Parathyroid adenoma (tissue), 2 donors: ENCODE measurements around the gene EMP1.
A peak's percentile ranks its signal among the peaks of the same experiment; 100 is the strongest.

Experiments
- H2AFZ ChIP-seq: fragments of 300-600 bp; sonication (generic); one replicate; pipeline ENCODE4 v1.7.0; 2017; ENCODE audit warnings: antibody characterized with exemption, mild to moderate bottlenecking
- H3K27ac ChIP-seq: fragments of 300-600 bp; sonication (generic); one replicate; pipeline ENCODE4 v1.7.0; 2017
- H3K27me3 ChIP-seq: fragments of 300-600 bp; sonication (generic); one replicate; pipeline ENCODE4 v1.7.0; 2017; ENCODE audit warnings: low read length; ENCODE audit not compliant: control insufficient read depth, insufficient read depth
- H3K36me3 ChIP-seq: fragments of 300-600 bp; sonication (generic); one replicate; pipeline ENCODE4 v1.7.0; 2017; ENCODE audit warnings: low read length; ENCODE audit not compliant: control insufficient read depth, insufficient read depth
- H3K4me1 ChIP-seq: fragments of 300-600 bp; sonication (generic); one replicate; pipeline ENCODE4 v1.7.0; 2017; ENCODE audit warnings: control low read depth
- H3K4me2 ChIP-seq: fragments of 300-600 bp; sonication (generic); one replicate; pipeline ENCODE4 v1.7.0; 2017; ENCODE audit warnings: low read length
- H3K4me3 ChIP-seq: fragments of 300-600 bp; sonication (generic); one replicate; pipeline ENCODE4 v1.7.0; 2017; ENCODE audit warnings: low read depth, low read length
- H3K79me2 ChIP-seq: fragments of 300-600 bp; sonication (generic); one replicate; pipeline ENCODE4 v1.7.0; 2017; ENCODE audit warnings: control low read depth
- H3K9ac ChIP-seq: fragments of 300-600 bp; sonication (generic); one replicate; pipeline ENCODE4 v1.7.0; 2017; ENCODE audit warnings: mild to moderate bottlenecking
- H3K9me3 ChIP-seq: fragments of 300-600 bp; sonication (generic); one replicate; pipeline ENCODE4 v1.7.0; 2017; ENCODE audit warnings: low read length; ENCODE audit not compliant: control insufficient read depth
- TF ChIP-seq, protein P1 (sequence below): fragments of 300-600 bp; sonication (generic); IDR thresholded peaks from one replicate; pipeline ENCODE4 v1.7.0; 2017; ENCODE audit warnings: antibody characterized with exemption, mild to moderate bottlenecking
- donor health status: primary hyperparathyroidism.

Gene EMP1

DNA sequence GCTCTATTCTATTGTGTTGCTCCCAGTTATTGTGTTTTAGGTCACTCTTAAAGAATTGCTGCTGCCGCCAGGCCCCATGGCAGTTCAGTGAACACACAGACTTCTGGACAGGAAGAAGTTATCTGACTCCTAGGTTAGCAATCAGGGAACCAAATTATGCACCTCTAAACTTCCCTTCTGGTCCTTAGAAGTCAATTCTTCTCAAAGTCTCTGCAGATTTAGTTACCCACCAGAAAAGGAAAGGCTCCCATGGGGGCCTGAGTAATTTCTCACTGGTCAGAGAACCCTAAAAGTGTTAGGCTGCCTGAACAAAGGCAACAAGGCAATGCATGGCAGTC, 10.0 kb downstream of the EMP1 start:
- TF ChIP-seq, protein P1, sequence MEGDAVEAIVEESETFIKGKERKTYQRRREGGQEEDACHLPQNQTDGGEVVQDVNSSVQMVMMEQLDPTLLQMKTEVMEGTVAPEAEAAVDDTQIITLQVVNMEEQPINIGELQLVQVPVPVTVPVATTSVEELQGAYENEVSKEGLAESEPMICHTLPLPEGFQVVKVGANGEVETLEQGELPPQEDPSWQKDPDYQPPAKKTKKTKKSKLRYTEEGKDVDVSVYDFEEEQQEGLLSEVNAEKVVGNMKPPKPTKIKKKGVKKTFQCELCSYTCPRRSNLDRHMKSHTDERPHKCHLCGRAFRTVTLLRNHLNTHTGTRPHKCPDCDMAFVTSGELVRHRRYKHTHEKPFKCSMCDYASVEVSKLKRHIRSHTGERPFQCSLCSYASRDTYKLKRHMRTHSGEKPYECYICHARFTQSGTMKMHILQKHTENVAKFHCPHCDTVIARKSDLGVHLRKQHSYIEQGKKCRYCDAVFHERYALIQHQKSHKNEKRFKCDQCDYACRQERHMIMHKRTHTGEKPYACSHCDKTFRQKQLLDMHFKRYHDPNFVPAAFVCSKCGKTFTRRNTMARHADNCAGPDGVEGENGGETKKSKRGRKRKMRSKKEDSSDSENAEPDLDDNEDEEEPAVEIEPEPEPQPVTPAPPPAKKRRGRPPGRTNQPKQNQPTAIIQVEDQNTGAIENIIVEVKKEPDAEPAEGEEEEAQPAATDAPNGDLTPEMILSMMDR, result no peak
- H3K9me3 ChIP-seq, result no peaks in the 10 kb centered on the region
- no peak overlapping the region for H3K27ac ChIP-seq
- no peaks in the 10 kb centered on the region for H3K27me3 ChIP-seq
- no peak overlapping the region for H2AFZ ChIP-seq
- peaks cover 8% of the 10 kb centered on the region for H3K4me1 ChIP-seq
- H3K36me3 ChIP-seq, result no peaks in the 10 kb centered on the region
- no peaks in the 10 kb centered on the region for H3K79me2 ChIP-seq
- H3K9ac ChIP-seq, result no peak overlapping the region
- H3K4me2 ChIP-seq, result no peak overlapping the region
- H3K4me3 ChIP-seq, result no peak overlapping the region

DNA sequence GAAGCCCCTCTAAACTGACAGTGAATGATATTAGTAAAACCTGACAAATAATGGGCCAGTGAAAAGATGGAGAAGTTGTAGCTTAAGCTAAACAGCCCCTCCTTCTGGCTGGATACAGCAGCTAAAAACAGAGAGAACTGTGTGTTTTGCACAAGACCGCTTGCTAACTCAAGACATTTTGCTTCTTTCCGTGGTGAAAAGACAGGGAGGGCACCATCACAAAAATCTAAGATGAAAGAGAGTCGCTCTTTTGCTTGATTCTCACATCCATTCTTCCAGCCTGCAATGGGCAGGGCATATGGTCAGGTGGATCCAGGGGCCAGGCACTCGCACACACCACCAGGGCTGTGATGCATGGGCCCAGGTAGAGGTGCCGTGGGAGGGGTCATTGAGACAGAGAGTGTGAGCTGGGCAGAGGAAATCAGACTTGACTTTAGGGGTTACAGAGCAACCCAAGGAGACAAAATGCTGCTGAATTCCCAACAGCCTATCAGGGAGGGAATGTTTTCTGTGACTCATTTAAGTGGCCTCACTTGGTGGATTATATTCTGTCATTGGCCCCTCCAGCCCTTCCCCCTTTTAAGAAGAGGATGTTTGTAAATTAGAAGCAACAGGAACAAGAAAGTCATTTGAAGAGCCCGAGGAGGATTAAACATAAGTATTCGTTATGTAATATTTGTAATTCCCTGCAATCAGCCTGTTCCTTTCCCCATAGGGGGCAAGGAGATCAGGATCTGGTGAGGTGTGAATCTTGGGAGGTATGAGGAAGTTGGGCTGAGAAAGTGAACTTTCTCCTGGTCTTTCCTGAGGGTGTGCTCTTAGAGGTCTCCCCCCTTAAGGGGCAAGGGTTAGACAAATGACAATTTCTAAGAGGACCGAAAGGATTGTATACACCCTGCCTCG, 12.3 kb downstream of the EMP1 start:
- TF ChIP-seq, protein P1, result peak; percentile 62
- H2AFZ ChIP-seq, result no peak overlapping the region
- H3K36me3 ChIP-seq, result no peaks in the 10 kb centered on the region
- no peaks in the 10 kb centered on the region for H3K9me3 ChIP-seq
- peak overlapping the region; percentile 17 for H3K27ac ChIP-seq
- no peaks in the 10 kb centered on the region for H3K27me3 ChIP-seq
- no peaks in the 10 kb centered on the region for H3K79me2 ChIP-seq
- H3K4me3 ChIP-seq, result no peak overlapping the region
- peaks cover 8% of the 10 kb centered on the region for H3K4me1 ChIP-seq
- H3K9ac ChIP-seq, result no peak overlapping the region
- H3K4me2 ChIP-seq, result no peak overlapping the region

DNA sequence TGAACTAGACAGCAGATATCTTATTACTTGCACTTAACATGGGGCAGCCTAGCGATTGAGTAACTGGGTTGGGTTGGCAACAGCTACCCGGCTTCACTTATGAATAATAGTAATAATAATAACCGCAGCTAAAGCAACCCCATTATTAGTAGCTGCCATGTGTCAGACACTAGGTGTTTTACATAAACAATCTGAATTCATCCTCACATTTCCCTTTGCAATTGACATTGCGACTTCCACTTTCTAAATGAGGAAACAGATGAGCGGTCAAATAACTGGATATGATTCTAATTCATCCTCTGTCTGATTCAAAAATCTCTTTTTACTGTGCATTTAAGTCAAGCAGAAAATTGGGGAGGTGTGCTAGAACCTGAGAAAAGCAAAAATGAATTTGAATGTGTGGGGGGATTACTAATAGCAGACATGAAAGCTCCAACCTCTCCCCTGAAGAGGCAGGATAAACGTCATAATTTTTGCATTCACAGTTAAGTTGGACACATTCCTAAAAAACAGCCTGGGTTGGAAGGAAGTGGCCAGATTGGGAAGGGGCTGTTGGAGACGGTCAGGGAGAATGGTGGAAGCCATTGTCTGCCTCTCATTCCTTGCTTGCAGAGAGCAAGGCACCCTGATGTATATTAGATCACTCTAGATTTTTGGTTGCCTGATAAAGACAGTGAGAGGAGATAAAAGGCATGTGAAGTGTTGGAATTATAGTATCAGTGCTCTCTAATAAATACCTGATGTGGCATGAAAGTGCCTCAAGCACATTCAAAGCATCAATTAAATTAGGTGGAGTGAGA, 13.1 kb downstream of the EMP1 start:
- H3K27ac ChIP-seq, result peak overlapping the region; percentile 17
- H3K9ac ChIP-seq, result no peak overlapping the region
- no peak overlapping the region for H3K4me3 ChIP-seq
- no peak overlapping the region for H3K4me2 ChIP-seq
- no peaks in the 10 kb centered on the region for H3K27me3 ChIP-seq
- H3K79me2 ChIP-seq, result no peaks in the 10 kb centered on the region
- no peak overlapping the region for H2AFZ ChIP-seq
- no peaks in the 10 kb centered on the region for H3K36me3 ChIP-seq
- no peaks in the 10 kb centered on the region for H3K9me3 ChIP-seq
- TF ChIP-seq, protein P1, result no peak
- peaks cover 4% of the 10 kb centered on the region for H3K4me1 ChIP-seq

DNA sequence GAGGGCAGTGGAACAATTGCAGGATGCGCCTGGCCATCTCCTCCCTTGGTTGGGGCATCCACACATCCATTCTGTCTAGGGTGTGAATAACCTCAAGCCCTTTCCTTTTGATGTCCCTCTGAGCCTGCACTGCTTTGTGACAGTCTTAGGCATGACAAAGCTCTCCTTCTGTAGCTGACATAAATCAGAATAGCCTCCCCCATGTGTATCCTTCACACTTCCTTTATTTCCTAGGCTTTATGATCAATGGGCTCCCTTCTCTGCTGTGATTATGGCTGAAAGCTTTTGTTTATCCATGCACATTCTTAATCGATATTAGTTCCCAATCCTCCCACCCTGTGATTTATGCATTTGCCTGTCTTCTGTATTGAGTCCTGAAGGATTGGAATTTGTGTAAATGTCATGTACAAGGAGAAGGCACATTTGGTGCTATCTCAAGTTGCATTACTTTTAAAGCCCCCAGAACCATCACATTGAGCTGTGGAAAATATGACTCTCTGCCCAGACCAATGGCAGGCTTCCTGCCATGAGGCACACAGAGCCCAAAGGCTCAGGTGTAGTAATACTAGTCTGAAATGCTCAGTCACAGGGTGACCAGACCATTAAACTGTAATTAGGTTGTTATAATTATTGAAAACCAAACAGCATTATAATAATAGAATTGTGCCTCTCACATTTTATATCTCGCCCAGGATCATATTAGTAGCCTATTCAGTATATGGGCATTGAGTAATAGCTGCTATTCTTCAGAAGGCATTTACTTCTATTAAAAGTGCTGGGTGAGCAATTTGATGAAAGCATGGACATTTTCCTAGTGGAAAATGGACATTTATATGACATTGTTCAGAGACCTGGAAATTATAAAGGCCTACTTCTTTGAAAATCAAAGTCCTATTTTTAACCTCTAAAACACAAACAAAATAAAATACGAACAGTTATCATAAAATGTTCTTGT, 14.0 kb downstream of the EMP1 start:
- H3K9ac ChIP-seq, result no peak overlapping the region

More for the DNA sequence above, 14.0 kb downstream of the EMP1 start:
- Histone ChIP-seq H3K79me2 (no peaks in the 10 kb centered on the region), H3K4me2 (no peak overlapping the region), H3K27me3 (no peaks in the 10 kb centered on the region), H3K4me1 (no peaks in the 10 kb centered on the region), H3K9me3 (no peaks in the 10 kb centered on the region), H3K36me3 (no peaks in the 10 kb centered on the region), H3K4me3 (no peak overlapping the region), H3K27ac (no peak overlapping the region), H2AFZ (no peak overlapping the region)
- TF ChIP-seq, protein P1, result no peak
